Adipose tissue (tissue), 3 donors: ENCODE results near the gene FRMD1. TPM values are rescaled to one million over a fixed set of nuclear protein-coding genes. Genes with fewer than 3 reads are reported as not detected.

ENCODE experiments used
- H3K27ac ChIP-seq: one replicate; pipeline ENCODE4 v1.5.1; 2013; ENCODE audit warnings: low read depth, low read length
- WGBS, 3 donors: extraction: QIAGEN DNeasy Blood & Tissue Kit; methylation state at CpG; one replicate each; pipeline ENCODE4 v1.1.7; 2013; 5-methylcytosine and 5-hydroxymethylcytosine counted together
- polyA plus RNA-seq, 3 donors: library from polyadenylated mRNA; stranded (reverse); fragments of 200-250 nt; gene quantifications; one replicate each; pipeline ENCODE4 v1.2.3, GENCODE V29; 2013
- donor health status: healthy with polysubstance abuse.
- donor health status: Bipolar disorder and iron deficiency.
- donor health status: healthy.

FRMD1 gene
- polyA plus RNA-seq, 3 donors = 0.06 to 2.6 (median 1.3) TPM

DNA sequence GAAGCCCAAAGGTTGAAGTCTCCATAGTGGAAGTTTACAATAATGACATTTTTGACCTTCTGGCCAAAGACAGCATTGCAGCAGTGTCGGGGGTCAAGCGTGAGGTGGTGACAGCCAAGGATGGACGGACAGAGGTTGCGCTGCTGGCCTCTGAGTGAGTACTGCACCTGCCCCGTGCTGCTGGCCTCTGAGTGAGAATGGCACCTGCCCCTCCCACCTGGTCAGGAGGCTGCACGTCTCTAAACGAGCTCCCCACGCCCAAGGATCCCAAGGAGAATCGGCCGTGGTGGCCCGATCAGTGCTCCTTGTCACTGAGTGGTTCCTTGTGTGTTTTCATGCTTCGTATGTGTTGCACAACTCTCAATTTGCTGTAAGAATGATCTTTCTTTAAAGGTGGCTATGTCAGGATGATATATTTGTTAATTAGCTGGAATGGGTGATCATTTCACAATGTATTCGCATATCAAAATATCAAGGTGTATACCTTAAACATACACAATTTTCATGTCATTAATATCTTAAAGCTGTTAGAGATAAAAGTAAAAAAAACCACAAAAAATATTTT lies 40.4 kb downstream of the FRMD1 start:
- H3K27ac ChIP-seq = no peak overlapping the region
- WGBS, 3 donors = 91 to 97% (median 92%) methylated on average over 13 of the region's 13 CpGs

DNA sequence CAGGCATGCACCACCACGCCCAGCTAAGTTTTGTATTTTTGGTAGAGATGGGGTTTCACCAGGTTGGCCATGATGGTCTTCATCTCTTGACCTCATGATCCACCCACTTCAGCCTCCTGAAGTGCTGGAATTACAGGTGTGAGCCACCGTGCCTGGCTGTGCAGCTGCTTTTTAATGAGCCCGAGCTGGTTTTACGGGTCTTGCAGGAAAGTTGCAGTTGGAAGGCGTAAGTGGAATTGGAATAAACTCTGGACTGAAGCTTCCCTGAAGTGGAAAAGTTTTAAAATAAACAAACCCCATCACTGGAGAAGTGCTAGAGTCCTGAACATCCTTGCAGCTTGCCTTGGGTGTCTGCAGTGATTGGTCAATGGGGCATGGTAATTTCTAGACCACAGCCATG lies 41.2 kb downstream of the FRMD1 start:
- no peak overlapping the region for H3K27ac ChIP-seq
- 68 to 91% (median 86%) methylated on average over 5 of the region's 5 CpGs for WGBS, 3 donors

DNA sequence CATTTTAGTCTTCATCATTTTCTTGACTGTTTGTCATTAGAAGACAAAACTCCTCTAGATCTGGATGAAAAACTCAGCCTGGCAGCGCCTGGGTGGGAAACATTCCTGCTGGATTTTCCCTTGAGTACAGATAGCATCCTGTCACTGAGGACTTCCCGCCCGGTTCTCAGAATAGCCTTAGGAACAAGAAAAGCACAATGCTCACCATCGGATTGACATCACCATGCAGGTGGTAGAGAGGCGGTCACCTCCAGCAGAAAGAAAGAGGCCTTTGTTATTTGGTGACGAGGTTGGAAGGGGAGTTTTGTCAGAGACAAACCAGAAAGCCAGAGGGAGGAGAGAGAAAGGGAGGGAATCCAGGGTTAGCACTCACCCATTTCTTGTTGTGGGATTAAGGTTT lies 41.8 kb downstream of the FRMD1 start:
- H3K27ac ChIP-seq = no peak overlapping the region
- 60 to 72% (median 68%) methylated on average over 6 of the region's 6 CpGs for WGBS, 3 donors

DNA sequence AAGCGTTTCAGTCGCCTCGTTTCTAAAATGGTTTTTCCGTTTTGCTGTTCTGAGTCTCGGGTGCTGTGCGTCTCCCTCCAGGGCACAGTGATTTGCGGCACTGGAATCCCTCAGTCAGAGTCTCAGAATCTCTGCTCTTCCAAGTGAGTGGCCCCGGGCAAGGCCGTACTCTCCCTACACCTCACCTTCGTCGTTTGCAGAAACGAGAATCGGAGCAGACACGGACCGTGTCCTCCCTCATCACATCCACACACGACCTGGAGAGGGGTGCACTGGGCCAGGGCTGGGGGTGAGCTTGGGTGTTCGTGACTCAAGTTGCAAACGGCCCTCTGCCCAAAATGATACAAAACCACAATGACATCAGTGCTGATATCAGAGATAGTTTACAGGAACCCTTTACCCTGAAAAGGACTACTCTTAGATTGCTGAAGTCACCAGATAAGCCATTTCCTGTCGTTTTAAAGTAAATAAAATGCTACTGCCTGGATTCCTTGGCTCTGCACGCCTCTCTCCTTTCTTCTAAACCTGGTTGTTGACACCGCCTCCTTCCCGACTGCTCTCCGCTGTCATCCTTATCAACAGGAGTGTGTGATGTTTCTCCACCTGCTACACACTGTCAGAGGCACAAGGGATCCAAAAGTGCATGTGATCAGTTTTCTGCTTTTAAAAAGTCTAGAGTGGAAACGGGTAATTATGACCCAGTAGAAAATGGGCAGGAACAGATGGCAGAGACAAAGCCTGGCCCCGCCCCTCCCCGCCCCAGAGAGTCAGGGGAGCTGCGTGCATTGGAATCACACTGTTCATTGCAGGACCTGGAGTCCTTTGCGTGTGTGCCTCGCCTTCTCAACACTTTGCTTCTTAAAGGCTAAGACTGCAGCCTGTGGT lies 43.1 kb downstream of the FRMD1 start:
- peak overlapping the region; percentile 25 for H3K27ac ChIP-seq
- 15 to 50% (median 26%) methylated on average over 29 of the region's 29 CpGs for WGBS, 3 donors

DNA sequence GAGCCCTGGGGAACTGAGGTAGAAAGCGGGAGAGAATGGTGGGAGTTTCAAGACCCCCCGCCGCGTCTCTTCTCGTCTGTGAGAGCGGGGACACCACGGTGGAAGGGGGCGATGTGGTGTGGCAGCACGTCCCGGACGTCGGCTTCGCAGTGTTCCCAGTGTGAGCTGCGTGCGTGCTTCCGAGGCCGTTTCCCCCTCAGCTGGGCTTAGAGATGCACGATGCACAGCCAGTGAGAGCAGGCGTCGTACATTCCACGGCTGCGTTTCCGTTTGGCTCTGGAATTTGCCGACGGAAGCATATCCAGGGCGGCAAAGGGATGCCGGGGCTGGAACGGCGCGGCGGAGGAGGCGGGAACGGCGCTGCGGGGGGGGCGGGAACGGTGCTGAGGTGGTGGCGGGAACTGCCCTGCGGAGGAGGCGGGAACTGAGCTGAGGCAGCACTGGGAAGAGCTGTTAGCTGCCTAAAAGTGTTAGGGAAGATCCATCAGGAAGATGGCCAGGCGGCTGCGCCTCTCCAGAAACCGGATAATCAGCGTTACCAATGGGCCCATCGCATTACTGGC lies 43.8 kb downstream of the FRMD1 start:
- 6 to 44% (median 10%) methylated on average over 41 to 45 of the region's 45 CpGs for WGBS, 3 donors
- no peak overlapping the region for H3K27ac ChIP-seq

DNA sequence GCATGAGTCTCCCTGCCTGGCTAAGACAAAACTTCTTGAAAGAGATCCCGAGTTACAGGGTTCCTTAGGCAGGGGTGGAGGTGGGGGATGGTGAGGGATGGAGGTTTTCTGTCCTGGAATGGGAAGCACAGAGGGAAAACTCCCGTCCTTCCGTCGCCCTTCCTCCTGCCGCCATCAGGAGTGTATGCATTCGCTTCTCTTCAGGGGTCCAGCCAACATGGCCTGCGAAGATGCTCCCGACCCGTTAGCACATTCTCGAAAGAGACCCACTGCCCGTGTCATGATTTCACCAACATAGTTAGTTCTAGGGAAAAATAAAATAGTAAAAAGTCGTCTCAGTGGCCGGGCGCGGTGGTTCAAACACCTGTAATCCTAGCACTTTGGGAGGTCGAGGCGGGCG lies 44.5 kb downstream of the FRMD1 start:
- 77 to 95% (median 93%) methylated on average over 18 of the region's 18 CpGs for WGBS, 3 donors
- H3K27ac ChIP-seq = no peak overlapping the region

DNA sequence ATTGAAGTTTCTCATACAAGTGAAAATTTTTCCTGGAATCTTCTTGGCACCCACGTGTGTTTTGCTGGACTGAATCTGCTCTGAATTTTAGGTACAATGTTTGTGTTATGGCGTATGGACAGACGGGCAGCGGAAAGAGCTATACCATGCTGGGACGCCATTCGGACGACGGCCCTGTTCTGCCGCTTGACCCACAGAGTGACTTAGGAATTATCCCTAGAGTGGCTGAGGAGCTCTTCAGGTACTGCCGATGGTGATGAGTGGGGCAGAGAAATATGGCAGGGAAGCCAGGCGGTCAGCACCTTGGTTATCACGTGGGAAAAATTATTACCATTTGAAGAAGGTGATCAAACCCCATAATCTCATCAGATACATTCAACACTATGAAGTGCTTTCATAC lies 45.2 kb downstream of the FRMD1 start:
- WGBS, 3 donors = 94 to 95% (median 94%) methylated on average over 12 of the region's 12 CpGs
- H3K27ac ChIP-seq = no peak overlapping the region

DNA sequence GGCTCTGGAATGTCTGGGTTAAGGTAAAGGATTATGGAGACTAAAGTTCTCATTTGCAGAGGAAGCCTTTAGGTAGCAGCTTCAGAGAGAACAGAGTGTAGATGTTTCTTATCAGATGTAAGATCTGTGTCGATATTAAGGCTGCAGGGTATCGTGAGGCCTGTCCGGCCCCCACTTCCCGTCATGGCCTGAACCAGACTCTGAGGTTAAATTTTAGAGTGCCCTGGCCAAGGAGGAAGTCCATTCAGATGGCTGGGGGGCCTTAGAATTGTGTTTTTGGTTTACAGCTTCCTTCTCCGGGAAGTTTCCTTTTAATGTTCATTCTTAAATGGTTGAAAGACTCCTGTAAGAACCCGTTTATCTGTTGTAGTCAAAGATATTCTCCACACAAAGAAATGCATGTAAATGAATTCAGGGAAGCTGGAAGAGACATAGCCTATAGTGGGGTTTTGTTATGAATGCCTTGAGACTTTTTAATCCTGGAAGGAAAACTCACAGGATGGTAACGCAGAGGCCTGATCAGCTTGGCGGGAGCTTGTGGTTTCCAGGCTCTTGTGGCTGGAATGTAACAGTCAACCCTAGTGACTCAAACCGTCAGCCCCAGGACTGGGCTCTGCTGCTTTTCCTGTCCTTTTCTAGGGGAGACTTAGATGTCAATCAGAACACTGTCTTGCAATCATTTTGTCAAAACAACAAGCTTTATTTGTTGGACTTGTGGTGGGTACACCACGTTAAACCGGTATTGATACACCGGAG lies 46.8 kb downstream of the FRMD1 start:
- 34 to 62% (median 40%) methylated on average over 12 of the region's 12 CpGs for WGBS, 3 donors
- H3K27ac ChIP-seq = no peak overlapping the region

DNA sequence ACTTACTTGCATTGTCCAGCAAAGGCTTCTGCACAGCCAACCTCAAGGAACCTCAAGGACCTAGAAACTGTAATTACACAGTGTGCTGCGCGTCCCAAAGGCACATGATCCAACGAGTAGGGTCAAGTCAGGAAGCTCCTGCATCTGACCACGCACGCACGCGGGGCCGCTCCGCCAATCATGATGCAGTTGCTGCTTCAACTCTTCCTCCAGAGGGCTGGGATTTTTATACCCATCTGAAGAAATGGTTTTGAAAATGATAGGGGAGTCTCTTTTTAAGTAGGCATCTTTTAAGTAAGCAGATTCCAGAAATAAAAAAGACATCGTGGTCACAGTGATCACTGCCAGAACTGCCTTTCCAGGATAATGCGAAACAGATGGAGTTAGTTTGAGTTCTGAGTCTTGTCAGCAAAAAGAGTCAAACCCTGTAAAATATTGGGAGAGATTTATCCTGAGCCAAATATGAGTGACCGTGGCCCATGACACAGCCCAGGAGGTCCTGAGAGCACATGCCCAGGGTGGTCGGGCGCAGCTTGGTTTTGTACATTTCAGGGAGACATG lies 47.5 kb downstream of the FRMD1 start:
- H3K27ac ChIP-seq = no peak overlapping the region
- WGBS, 3 donors = 55 to 77% (median 66%) methylated on average over 14 of the region's 14 CpGs

DNA sequence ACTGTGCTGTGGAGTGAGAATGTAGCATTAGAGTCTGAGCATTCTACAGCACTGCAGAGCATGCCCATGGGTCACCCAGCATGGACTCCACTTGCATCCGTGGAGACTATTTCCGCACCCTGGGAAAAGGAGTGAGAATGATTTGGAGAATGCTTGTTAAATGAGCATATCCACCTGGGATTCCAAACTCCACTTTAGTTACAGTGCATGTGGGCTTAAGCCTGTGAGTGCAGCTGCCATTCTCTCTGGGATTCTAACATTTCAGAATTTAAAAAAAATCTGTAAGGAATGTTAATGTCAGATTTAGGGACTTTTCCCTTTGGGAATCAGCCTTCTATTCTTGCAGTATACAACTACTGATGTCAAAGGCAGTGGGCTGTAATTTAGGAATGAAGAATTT lies 48.1 kb downstream of the FRMD1 start:
- WGBS, 3 donors = 58 to 67% (median 62%) methylated on average over 2 of the region's 2 CpGs
- no peak overlapping the region for H3K27ac ChIP-seq

DNA sequence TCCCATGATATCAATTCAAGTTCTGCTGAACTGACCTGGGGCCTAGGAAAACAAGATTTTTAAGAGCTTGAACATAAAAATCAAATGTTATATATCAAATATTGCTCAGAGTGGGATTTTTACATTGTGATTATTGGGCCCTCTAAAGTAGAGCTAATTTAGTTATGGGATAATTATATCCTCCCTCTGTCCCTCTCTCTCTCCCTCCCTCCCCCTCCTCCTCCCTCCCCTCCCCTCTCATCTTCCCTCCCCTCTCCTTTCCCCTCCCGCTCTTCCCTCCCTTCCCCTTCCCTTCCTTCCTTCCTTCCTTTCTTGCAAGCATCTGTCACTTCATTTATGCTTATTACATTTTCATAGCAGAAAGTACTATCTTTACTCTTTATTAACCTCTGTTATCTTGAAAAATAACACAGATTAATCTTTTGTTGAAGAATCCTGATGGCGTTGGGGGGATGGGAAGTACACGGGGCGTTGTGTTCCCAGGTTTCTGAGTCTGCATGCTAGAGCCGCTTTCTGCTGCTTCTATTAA lies 48.7 kb downstream of the FRMD1 start:
- no peak overlapping the region for H3K27ac ChIP-seq
- 59 to 67% (median 64%) methylated on average over 5 of the region's 5 CpGs for WGBS, 3 donors

DNA sequence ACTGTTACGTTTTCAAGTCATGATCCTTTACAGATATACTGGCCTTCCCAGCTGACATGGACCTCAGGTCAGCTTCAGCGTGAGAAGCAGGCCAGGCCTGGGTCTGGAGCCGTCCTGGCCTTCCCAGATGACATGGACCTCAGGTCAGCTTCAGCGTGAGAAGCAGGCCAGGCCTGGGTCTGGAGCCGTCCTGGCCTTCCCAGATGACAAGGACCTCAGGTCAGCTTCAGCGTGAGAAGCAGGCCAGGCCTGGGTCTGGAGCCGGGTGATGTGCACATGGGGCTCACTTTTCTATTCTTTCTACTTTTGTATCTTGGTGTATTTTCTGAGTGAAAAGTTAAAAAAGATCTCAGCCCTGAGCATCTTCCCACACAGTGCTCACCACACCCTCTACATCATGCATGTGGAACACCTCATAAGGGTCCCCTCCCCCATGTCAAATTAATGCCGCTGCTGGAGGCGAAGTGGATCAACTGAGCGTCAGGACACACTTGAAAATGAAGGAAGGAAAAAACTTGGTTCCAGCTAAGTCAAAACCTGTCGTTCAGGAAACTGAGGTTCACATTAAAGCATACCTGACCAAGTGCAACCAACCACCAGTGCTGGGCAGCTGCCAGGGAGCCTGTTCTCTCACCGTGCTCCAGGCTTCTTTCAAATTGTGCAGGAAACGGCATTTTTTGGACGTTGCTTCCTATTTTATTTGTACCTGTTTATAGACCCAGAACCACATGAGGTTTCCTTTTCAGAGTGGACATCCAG lies 49.4 kb downstream of the FRMD1 start:
- H3K27ac ChIP-seq = no peak overlapping the region
- WGBS, 3 donors = 69 to 71% (median 70%) methylated on average over 14 of the region's 14 CpGs

DNA sequence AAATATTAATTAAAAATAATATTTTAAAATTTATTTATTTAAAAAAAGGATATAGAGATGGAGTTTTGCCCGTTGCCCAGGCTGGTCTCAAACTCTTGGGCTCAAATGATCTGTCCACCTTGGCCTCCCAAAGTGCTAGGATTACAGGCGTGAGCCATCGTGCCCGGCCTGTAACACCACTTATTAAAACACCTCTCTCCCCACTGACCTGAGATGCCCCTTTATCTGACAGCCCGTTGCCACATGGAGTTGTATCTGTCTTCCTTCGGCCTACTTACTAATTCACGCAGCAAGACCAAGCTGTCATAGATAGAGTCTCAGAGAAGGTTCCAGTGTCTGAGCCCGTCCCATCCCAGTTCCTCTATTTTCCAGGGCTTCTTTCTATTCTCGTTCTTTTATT lies 50.8 kb downstream of the FRMD1 start:
- no peak overlapping the region for H3K27ac ChIP-seq
- 92 to 96% (median 94%) methylated on average over 9 of the region's 9 CpGs for WGBS, 3 donors

DNA sequence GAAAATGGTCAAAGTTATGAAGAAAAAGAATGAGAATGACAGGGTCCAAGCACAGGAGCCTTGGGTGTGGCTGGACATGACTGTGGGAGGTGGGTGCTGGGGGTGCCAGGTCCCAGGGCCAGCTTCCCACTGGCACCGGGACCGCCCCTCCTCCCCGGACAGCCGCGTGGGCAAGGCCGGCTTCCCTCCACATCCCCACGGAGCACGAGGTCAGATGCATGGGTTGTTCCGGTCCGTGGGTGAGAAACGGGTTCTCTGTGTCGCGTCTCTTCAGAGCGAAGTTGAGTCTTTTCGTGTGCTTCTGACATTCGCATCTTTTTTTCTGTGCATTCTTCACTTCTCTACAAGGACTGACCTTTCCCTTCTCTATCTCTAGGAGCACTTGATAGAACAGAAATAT lies 51.5 kb downstream of the FRMD1 start:
- WGBS, 3 donors = 92 to 93% (median 93%) methylated on average over 16 of the region's 16 CpGs
- H3K27ac ChIP-seq = no peak overlapping the region

DNA sequence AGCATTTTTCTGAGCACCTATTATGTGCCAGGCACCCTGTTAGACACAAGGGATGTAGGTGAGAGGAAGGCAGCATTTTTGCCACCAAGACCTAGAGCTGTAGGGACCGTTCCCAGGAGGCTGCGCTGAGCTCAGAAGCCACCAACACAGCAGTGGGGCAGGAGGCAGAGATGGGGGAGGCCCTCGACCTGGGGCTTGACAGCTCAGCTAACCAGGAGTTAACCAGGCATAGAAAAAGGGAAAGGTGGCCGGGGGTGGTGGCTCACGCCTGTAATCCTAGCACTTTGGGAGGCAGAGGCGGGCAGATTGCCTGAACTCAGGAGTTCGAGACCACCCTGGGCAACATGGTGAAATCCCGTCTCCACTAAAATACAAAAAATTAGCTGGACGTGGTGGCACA lies 52.1 kb downstream of the FRMD1 start:
- 92 to 97% (median 95%) methylated on average over 9 of the region's 9 CpGs for WGBS, 3 donors
- H3K27ac ChIP-seq = no peak overlapping the region

DNA sequence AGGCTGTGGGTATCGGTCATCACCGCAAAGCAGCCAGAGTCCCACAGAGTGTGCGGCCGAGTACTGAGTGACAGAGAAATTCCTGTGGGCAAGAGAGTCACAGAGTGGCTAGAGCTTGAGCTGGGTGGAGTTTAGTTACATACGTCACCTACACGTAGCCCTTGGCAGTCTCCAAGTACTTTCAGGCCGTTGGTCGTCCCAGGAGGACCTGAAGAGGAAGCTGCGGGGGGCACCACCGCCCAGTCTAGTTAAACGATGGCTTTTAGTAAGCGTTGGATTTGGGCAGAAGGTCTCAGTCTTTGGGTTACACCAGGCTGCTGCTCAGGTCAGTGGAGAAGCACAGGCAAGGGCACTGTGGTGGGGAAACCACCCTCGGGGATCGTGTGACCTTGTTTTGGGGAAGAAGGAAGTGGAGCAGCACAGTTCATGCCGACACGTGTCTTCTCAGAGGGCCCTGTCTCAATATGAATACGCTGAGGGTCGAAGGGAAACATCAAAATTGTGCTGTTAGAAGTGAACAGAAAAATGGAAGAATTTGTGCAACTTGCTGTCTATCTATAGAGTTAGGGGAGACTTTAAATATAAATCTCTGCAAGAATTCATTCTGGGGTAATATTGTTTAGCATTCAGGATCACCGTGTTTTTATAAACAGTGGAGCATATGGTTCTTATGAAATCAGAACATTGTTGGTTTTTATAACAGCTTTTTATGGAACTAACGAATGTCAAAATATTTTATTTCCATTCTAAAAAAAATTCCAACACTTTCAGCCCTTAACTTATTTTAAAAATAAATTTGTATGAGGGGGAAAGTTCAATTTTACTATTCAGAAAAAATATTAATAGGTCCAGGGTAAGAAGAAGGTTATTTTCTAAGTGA lies 52.9 kb downstream of the FRMD1 start:
- no peak overlapping the region for H3K27ac ChIP-seq

DNA sequence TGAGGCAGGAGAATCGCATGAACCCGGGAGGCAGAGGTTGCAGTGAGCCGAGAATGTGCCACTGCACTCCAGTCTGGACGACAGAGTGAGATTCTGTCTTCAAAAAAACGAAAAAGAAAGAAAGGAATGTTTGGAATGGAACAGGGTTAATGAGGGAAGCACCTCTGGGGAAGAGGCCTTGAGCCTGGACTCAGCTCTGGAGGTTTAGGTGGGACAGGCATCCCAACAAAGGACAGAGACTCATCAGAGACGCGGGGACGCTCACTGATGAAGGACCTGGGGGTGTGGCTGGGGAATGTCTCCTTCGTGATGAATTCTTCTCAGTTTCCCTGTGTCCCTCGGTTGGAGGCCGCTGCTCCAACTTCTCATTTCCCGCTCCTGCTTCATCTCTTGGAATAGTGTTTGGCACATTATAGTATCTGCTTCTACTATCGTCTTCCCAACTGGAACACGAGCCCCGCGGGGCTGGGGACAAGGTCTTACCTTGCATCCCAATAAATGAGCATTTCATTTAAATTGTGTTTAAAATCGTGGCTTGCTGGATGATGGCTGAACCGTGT lies 54.0 kb downstream of the FRMD1 start:
- no peak overlapping the region for H3K27ac ChIP-seq
- 87 to 91% (median 88%) methylated on average over 18 of the region's 18 CpGs for WGBS, 3 donors

More for the DNA sequence above, 52.9 kb downstream of the FRMD1 start:
- 85 to 86% (median 86%) methylated on average over 20 of the region's 20 CpGs for WGBS, 3 donors
